Measurements from ENCODE around the gene SNX24. TPM values are rescaled to one million over a fixed set of nuclear protein-coding genes. Genes with fewer than 3 reads are reported as not detected.

Gene SNX24
- total and polyA plus RNA-seq, 2 experiments from 2014 or later = 18.0 to 27.5 TPM

GRCh38 chr5:122880749-122881148, 35.3 kb downstream of the SNX24 start:
- Histone ChIP-seq H4K20me1 (replicated peaks; ENCODE audit: insufficient read depth) (no peaks in the 10 kb centered on the region), H3K27ac (ENCODE audit: low read depth) (no peak overlapping the region), H3K4me2 (no peak overlapping the region), H3K27me3 (ENCODE audit: insufficient read depth) (no peaks in the 10 kb centered on the region), H3K79me2 (replicated peaks; ENCODE audit: insufficient read depth) (no peaks in the 10 kb centered on the region), H3K9me2 (ENCODE audit: insufficient read depth) (peaks cover 6% of the 10 kb centered on the region; the same call in 1 of the 2 replicates), H3K4me3 (no peak overlapping the region), H3F3A (replicated peaks; ENCODE audit: low read depth) (no peaks in the 10 kb centered on the region), H3K36me3 (ENCODE audit: insufficient read depth) (no peaks in the 10 kb centered on the region), H3K4me1 (ENCODE audit: insufficient read depth) (peaks cover 15% of the 10 kb centered on the region; the same call in 1 of the 2 replicates), H2AFZ (no peak overlapping the region)
- Mint-ChIP-seq H3K27me3 (ENCODE audit: insufficient read depth, low read depth, poor library complexity) (peaks cover 4% of the 10 kb centered on the region), H3K9me3 (no peaks in the 10 kb centered on the region), H3K4me3 (no peak overlapping the region), H3K36me3 (ENCODE audit: low read depth) (no peaks in the 10 kb centered on the region), H3K27ac (no peak overlapping the region), H3K4me1 (peaks cover 19% of the 10 kb centered on the region)
- TF ChIP-seq POLR2AphosphoS5 (IDR thresholded peaks at IDR 0.05; ENCODE audit: low read depth) = no peak
- no peak for TF ChIP-seq ETS1 (IDR thresholded peaks at IDR 0.05)
- TF ChIP-seq JUNB (IDR thresholded peaks at IDR 0.05; ENCODE audit: unreplicated experiment) = no peak
- no peak for TF ChIP-seq CREB1 (CRISPR knock-in tag; IDR thresholded peaks at IDR 0.05; ENCODE audit: low read depth)
- TF ChIP-seq REST (IDR thresholded peaks at IDR 0.05; ENCODE audit: unreplicated experiment) = no peak
- TF ChIP-seq ZNF331 (CRISPR knock-in tag; IDR thresholded peaks at IDR 0.05; ENCODE audit: low read depth) = no peak
- TF ChIP-seq EZH2 (IDR thresholded peaks at IDR 0.05; ENCODE audit: low read depth, unreplicated experiment) = no peak
- TF ChIP-seq ZNF114 (CRISPR knock-in tag; IDR thresholded peaks at IDR 0.05) = no peak
- no peak for TF ChIP-seq STAT1 (IDR thresholded peaks at IDR 0.05; ENCODE audit: unreplicated experiment)
- no peak for TF ChIP-seq CTCF (conservative IDR thresholded peaks at IDR 0.05; ENCODE audit: low read depth in 2 of 2)
- ATAC-seq = no peak
- DNase-seq (ENCODE audit: low spot score) = no peak

Measured in GM23338 (cell line).